HG02610 (cell line): Measurements from ENCODE around the gene UVSSA.

ENCODE experiments used
- ATAC-seq: cut with Tn5 transposase; IDR thresholded peaks from one replicate; pipeline ENCODE4 v1.9.1; 2021; ENCODE audit warnings: mild to moderate bottlenecking, moderate library complexity; ENCODE audit not compliant: unreplicated experiment

UVSSA gene

GRCh38 chr4:1346781-1347409, at the start of gene UVSSA:
UVSSA (plus strand) TSS chr4:1347208; CDS start chr4:1348092, 884 bp downstream.
- peak; percentile 93 for ATAC-seq

- ATAC-seq, result no peak
Observed at GRCh38 chr4:1297456-1298325, 49.3 kb upstream of the UVSSA start.

- no peak for ATAC-seq
Observed at GRCh38 chr4:1298461-1298860, 48.5 kb upstream of the UVSSA start.

- ATAC-seq, result no peak
Observed at GRCh38 chr4:1299301-1299860, 47.6 kb upstream of the UVSSA start.

- ATAC-seq, result no peak
Observed at GRCh38 chr4:1300466-1301455, 46.2 kb upstream of the UVSSA start.

- no peak for ATAC-seq
Observed at GRCh38 chr4:1302159-1302558, 44.8 kb upstream of the UVSSA start.

GRCh38 chr4:1305261-1305711, 41.7 kb upstream of the UVSSA start:
- ATAC-seq, result no peak

GRCh38 chr4:1305781-1306455, 41.1 kb upstream of the UVSSA start:
- ATAC-seq, result no peak

GRCh38 chr4:1307951-1308735, 38.9 kb upstream of the UVSSA start:
- ATAC-seq, result no peak

- ATAC-seq, result peak; percentile 82
Observed at GRCh38 chr4:1309261-1310010, 37.6 kb upstream of the UVSSA start.

- ATAC-seq, result no peak
Observed at GRCh38 chr4:1310031-1310795, 36.8 kb upstream of the UVSSA start.

- no peak for ATAC-seq
Observed at GRCh38 chr4:1310796-1311631, 36.0 kb upstream of the UVSSA start.

GRCh38 chr4:1312821-1313640, 34.0 kb upstream of the UVSSA start:
- no peak for ATAC-seq

GRCh38 chr4:1315306-1315705, 31.7 kb upstream of the UVSSA start:
- ATAC-seq, result no peak

GRCh38 chr4:1315836-1316536, 31.0 kb upstream of the UVSSA start:
- ATAC-seq, result no peak
